H1 (cell line): Measurements from ENCODE around the gene LRCH2. TPM values are rescaled to one million over a fixed set of nuclear protein-coding genes. Genes with fewer than 3 reads are reported as not detected.

ENCODE experiments used
- BCL11A ChIP-seq, 2 experiments: IDR thresholded peaks; one replicate each; pipeline ENCODE4 v1.6.1; 2011; ENCODE audit warnings: low read depth in 2 of 2, low read length in 2 of 2, mild to moderate bottlenecking in 2 of 2
- CHD2 ChIP-seq: IDR thresholded peaks from 2 replicates; pipeline ENCODE4 v1.6.1; 2012; ENCODE audit warnings: low read length, improper control_type of control experiment
- ZNF274 ChIP-seq: IDR thresholded peaks from 2 replicates; pipeline ENCODE4 v1.7.0; 2012; ENCODE audit warnings: low read length, borderline replicate concordance; ENCODE audit errors: extremely low read depth
- polyA plus RNA-seq, 7 experiments: library from polyadenylated mRNA; depleted of rRNA in 3 of 7; stranded (reverse) in 5 of 7; unstranded in 2 of 7; fragments of >200 nt in 5 of 7; fragments of 200-250 nt in 2 of 7; gene quantifications; 1 replicate in 5 of 7; 2 replicates in 1 of 7; 4 replicates in 1 of 7; pipeline versions ENCODE4 v1.2.1 to v1.2.3, GENCODE V29; 2011 to 2013; ENCODE audit warnings: missing spikeins in 2 of 7, mixed read lengths in 2 of 7
- total RNA-seq: library from RNA; stranded (reverse); fragmentation: NEBNext Ultra II Directional; extraction: Animal tissue kit (Norgen Biotek cat#: 25700); gene quantifications from 2 replicates; pipeline ENCODE4 v1.2.1, GENCODE V29; 2021

The LRCH2 gene
- total and polyA plus RNA-seq, 2 of the 8 experiments (the other 6 are each of a cell fraction or from before 2014, with no cell fraction given), result 1.5 to 5.5 TPM

GRCh38 chrX:115142057-115142456, 91.8 kb downstream of the LRCH2 start (continued):
- TF ChIP-seq ZNF274, result no peak
- no peak for TF ChIP-seq BCL11A (IDR thresholded peaks at IDR 0.05; ENCODE audit: low read depth in 2 of 2, low read length in 2 of 2)
- TF ChIP-seq CHD2, result no peak
